SIG-M5 treated with dmso at 0.1 percent for 504 hours (cell line): ENCODE results near the gene CHRNA5.
"Not testable (repeated sequence)": the region's sequence is repeated elsewhere in the genome, so short reads cannot be mapped to it uniquely, and the experiment has no call there.

Experiments
- DNase-seq: peaks from one replicate; lab custom pipeline; 2025; ENCODE audit not compliant: unreplicated experiment; lab: John Stamatoyannopoulos, UW

The CHRNA5 gene

GRCh38 chr15:78564743-78565096, 600 bp upstream of the CHRNA5 start:
- no peak for DNase-seq

DNA sequence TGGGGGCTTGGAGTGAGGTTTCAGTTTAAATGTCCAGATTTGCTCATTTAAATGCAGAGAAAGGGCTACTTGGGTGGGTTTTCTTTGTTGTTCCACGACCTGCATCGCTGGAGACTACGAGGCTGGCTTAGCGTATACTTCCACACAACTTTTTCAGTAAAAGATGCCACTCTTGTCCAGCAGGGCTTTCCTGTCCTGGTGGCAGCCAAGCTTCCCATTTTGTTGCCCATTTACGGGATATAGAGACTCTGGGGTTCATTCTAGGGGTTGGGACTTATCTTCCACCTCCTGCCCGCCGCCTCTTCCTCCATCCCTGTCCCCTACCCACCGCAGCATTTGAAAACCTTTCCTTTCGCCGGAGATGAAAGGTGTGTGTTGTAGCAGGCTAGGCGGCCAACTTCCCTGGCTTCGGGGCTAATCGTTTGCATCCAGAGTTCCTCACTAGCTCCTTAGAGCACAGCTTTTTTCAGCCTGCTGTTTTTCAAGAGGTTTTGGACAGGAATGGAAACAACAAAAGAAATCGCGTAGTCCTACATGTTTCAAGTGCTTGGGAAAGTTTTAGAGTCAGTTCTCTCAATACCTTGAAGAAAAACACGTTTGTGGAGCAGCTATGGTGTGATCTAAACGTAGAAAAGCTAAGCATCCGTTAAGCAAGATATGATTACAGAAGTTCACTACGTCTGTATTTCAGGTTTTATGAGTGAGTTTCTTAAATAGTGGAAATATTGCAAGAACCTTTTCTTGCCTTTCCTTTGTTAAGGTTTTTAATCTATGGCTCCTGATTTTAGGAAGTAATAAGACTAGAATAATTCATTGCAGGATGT, 843 bp downstream of the CHRNA5 start:
- peak; percentile 12 for DNase-seq

- DNase-seq, result no peak
Observed at GRCh38 chr15:78567531-78567930, 2.2 kb downstream of the CHRNA5 start.

- DNase-seq, result peak; percentile 6
Observed at GRCh38 chr15:78570710-78571109, 5.4 kb downstream of the CHRNA5 start.

DNA sequence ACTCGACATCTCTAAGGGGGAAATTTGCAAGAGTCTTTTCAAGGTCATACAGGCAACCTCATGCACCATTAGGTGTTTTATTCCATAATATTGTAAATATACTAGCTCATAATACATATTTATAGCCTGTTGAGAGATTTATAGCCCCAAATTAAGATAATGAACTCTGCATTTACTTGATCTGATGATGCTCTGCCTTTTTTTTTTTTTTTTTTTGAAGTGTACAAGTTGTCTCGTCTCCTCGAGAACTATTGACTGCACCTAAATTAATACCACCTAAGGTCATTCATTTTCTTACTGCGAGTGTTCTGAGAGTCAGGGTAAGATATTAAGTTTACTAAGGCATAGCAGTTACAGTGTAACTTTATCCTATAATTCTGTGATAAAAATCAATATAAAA, 6.1 kb downstream of the CHRNA5 start:
- no peak for DNase-seq

- no peak for DNase-seq
Observed at GRCh38 chr15:78573416-78573815, 8.1 kb downstream of the CHRNA5 start.

DNA sequence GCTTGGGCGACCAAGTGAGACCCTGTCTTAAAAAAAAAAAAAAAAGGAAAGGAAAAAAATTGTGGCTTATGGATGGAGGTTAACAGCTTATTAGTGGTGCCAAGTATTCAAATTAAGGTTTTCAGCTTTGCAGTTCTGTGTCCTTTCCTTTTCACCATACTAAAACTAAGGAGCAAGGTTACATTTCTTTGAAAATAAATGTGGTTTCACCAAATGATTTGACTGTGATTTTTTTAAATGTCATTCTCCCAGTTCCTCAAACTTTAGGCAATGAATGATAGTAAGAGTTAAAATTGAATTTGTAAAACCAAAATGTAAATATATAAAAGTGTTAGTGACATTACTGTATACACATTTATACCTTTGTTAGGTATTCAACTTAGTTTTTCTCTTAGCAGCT, 9.6 kb downstream of the CHRNA5 start:
- DNase-seq, result no peak

DNA sequence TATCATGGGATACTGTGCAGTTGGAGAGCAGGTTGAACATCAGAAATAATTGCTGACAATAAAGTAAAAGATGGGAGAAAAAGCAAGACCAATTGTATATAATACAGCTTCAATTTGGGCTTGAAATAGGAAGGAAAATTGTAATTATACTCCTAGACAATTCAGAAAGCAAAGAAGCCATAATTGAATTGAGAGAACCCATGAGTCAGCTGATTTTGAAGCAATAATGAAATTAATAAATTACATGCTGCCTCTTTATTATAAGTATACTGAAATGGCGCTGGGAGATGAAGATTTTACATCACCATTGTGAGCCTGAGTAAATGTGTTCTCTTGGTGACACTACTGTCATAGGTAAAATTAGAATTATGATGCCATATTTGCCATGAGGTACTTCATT, 32.3 kb downstream of the CHRNA5 start:
- DNase-seq, result no peak

- no peak for DNase-seq
Observed at GRCh38 chr15:78598348-78598747, 33.0 kb downstream of the CHRNA5 start.

- DNase-seq, result no peak
Observed at GRCh38 chr15:78599189-78599588, 33.9 kb downstream of the CHRNA5 start.

GRCh38 chr15:78603467-78603866, 38.1 kb downstream of the CHRNA5 start:
- no peak for DNase-seq

DNA sequence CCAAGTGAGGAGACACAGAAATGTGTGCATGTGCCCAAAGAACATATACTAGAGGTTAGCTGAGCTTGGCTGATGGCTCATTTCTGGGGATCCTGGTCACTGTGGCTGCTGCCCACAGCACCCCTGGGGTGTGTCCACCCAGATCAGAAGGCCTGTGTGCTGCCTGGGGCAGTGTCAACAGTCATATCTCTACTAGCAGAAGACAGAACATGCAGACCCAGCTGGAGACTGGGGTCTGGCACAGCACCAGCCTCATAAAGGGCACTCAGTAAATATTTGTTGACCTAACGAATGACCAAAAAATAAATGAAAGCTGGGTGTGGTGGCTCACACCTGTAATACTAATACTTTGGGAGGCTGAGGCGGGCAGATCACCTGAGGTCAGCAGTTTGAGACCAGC, 39.1 kb downstream of the CHRNA5 start:
- no peak for DNase-seq

GRCh38 chr15:78605201-78605600, 39.9 kb downstream of the CHRNA5 start:
- no peak for DNase-seq

- no peak for DNase-seq
Observed at GRCh38 chr15:78605680-78606079, 40.4 kb downstream of the CHRNA5 start.

- not testable (repeated sequence) for DNase-seq
Observed at GRCh38 chr15:78609551-78609950, 44.2 kb downstream of the CHRNA5 start.

- no peak for DNase-seq
Observed at GRCh38 chr15:78614021-78614420, 48.7 kb downstream of the CHRNA5 start.

- no peak for DNase-seq
Observed at GRCh38 chr15:78615151-78615589, 49.9 kb downstream of the CHRNA5 start.

GRCh38 chr15:78616506-78616905, 51.2 kb downstream of the CHRNA5 start:
- DNase-seq, result no peak

DNA sequence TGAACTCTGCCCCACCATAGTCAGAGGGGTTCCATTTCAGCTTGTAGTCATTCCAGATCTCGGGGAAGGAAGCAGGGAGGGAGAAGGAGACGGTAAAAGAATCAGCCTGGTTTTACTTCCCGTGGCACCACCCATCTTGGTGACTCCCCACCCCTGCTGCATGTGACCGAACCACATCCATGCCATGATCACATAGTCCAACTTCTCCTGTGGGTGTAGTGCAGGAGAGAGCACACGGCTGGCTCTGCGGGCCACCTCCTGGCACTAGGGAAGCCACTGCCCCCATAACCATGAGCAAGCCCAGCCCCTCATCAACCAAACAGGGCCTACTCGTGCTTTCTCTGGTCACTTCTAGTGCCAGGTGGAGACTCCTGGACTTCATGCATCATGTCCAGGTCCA, 51.8 kb downstream of the CHRNA5 start:
- DNase-seq, result no peak

DNA sequence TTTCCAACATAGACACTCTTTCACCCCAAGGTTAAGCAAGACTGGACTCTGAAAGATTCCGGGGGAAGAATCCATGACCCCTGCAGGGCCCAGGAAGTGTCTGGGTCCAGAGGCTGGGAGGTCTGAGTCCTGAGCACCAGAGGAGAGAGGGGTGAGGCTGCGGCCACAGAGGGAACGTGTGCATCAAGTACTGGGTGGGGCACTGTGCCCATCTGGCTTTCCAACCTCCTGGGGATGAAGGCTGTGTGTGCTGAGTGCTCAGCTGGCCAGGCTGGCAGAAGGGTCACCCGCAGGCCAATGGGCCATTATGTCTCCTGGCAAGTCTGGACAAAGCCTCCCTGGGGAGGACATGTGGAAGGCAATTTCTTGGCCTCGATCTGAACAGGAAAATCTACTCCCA, 52.2 kb downstream of the CHRNA5 start:
- DNase-seq, result no peak

DNA sequence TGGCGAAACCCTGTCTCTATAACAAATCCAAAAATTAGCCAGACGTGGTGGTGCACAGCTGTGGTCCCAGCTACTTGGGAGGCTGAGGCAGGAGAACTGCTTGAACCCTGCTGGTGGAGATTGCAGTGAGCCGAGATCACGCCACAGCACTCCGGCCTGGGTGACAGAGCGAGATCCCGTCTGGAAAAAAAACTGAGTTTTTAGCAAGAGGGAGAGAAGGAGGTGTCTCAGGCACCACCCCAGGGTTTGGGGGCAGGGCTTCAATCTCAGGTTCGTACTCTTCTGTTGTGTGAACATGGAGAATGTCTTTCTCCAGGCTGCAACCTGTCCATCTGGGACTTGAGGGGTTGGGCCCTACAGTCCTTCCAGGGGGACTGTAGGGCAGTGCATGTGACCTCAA, 52.7 kb downstream of the CHRNA5 start:
- no peak for DNase-seq

DNA sequence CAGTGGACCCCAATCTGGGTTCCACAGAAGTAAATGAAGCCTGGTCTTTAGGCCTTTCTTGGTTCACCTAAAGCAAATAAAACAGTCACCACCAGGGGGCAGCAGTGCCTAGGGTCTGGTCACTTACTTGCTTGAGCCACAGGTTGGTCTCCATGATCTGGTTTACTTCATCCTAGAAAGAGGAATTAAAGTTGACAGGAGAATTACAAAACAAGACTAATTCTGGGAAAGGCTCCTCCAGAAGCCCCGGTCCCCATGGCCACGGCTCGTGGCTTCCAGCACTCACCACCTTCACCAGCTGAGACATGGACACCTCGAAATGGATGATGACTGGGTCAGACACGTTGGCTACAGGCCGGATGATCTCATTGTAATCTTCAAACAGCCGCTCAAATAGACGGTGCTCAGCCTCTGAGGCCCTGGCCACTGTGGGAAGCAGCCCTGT, 53.2 kb downstream of the CHRNA5 start:
- DNase-seq, result peak; percentile 76
